B cell (primary cell): ENCODE data around the gene KRTAP9-8. TPM values are rescaled to one million over a fixed set of nuclear protein-coding genes. Genes with fewer than 3 reads are reported as not detected.
A peak's percentile ranks its signal among the peaks of the same experiment; 100 is the strongest.

Experiments
- ATAC-seq: fragments of 200-7000 bp; cut with Tn5 transposase; one replicate; pipeline ENCODE4 v1.10.0; 2021; ENCODE audit warnings: low read depth, mild to moderate bottlenecking, moderate number of reproducible peaks, moderate library complexity
- CTCF ChIA-PET: fragments of 350-600 bp; sonication (Branson Sonifier 250); formaldehyde crosslinking; loops from one replicate; lab custom pipeline; 2021; ENCODE audit warnings: antibody characterized with exemption, inconsistent platforms; lab: Charles Lee
- POLR2A ChIA-PET: fragments of 350-600 bp; sonication (Branson Sonifier 250); formaldehyde crosslinking; loops from one replicate; lab custom pipeline; 2021; ENCODE audit warnings: antibody characterized with exemption; lab: Charles Lee
- DNase-seq: peaks from one replicate; pipeline ENCODE4 v3.0.0; 2013
- H2AFZ ChIP-seq: 2 replicates; pipeline ENCODE4 v1.6.1; 2012; ENCODE audit warnings: mild to moderate bottlenecking, low read depth, low read length; ENCODE audit not compliant: insufficient read depth, poor library complexity, severe bottlenecking
- H3K27ac ChIP-seq, 2 donors: 1 replicate in 1 of 2; 2 replicates in 1 of 2; pipeline ENCODE4 v1.5.1; 2012 to 2013; ENCODE audit warnings: low read length in 2 of 2, mild to moderate bottlenecking in 2 of 2, moderate library complexity in 1 of 2
- H3K27me3 ChIP-seq, 4 experiments: fragments of 200-600 bp in 1 of 4; sonication (generic) in 1 of 4; replicated peaks in 1 of 4; 1 replicate in 2 of 4; 2 replicates in 2 of 4; pipeline versions ENCODE4 v1.6.1 to v1.7.0; 2013 to 2016; ENCODE audit warnings: low read length in 3 of 4, mild to moderate bottlenecking in 2 of 4, mixed read lengths in 1 of 4, moderate library complexity in 1 of 4; ENCODE audit not compliant: insufficient read depth in 4 of 4, control insufficient read depth in 3 of 4; ENCODE audit errors: control extremely low read depth in 1 of 4
- H3K36me3 ChIP-seq, 2 experiments: replicated peaks in 1 of 2; 1 replicate in 1 of 2; 2 replicates in 1 of 2; pipeline versions ENCODE4 v1.6.1 to v1.7.1; 2013; ENCODE audit warnings: low read length in 1 of 2; ENCODE audit not compliant: insufficient read depth in 2 of 2, control insufficient read depth in 1 of 2; ENCODE audit errors: control extremely low read depth in 1 of 2, extremely low read depth in 1 of 2
- H3K4me1 ChIP-seq, 2 donors: fragments of 200-600 bp in 1 of 2; sonication (generic) in 1 of 2; 1 replicate in 1 of 2; 2 replicates in 1 of 2; pipeline versions ENCODE4 v1.5.1 to v1.6.1; 2013 to 2017; ENCODE audit warnings: low read length in 2 of 2; ENCODE audit not compliant: control insufficient read depth in 2 of 2, insufficient read depth in 2 of 2
- H3K4me2 ChIP-seq: replicated peaks from 2 replicates; pipeline ENCODE3; 2012; ENCODE audit warnings: mild to moderate bottlenecking, low read depth, low read length; ENCODE audit not compliant: poor library complexity, severe bottlenecking
- H3K4me3 ChIP-seq, 5 experiments: fragments of 200-600 bp in 1 of 5; sonication (generic) in 1 of 5; 1 replicate in 3 of 5; 2 replicates in 2 of 5; pipeline versions ENCODE4 v1.5.1 to v1.7.0; 2011 to 2016; ENCODE audit warnings: low read length in 4 of 5, mild to moderate bottlenecking in 4 of 5, low read depth in 2 of 5, control low read depth in 1 of 5, moderate library complexity in 1 of 5; ENCODE audit not compliant: insufficient read depth in 1 of 5; ENCODE audit errors: control extremely low read depth in 1 of 5, extremely low read depth in 1 of 5
- H3K79me2 ChIP-seq: fragments of 200-600 bp; sonication (generic); one replicate; pipeline ENCODE4 v1.6.0; 2016; ENCODE audit warnings: low read length; ENCODE audit not compliant: control insufficient read depth, insufficient read depth
- H3K9ac ChIP-seq: fragments of 200-600 bp; sonication (generic); 2 replicates; pipeline ENCODE4 v1.6.1; 2017; ENCODE audit warnings: mild to moderate bottlenecking, low read length, moderate library complexity
- H3K9me3 ChIP-seq, 3 donors: one replicate each; pipeline versions ENCODE4 v1.6.1 to v1.7.1; 2013; ENCODE audit warnings: low read length in 2 of 3; ENCODE audit not compliant: control insufficient read depth in 2 of 3, insufficient read depth in 1 of 3; ENCODE audit errors: control extremely low read depth in 1 of 3
- H4K20me1 ChIP-seq: 2 replicates; pipeline ENCODE4 v1.6.0; 2012; ENCODE audit warnings: mild to moderate bottlenecking, low read length; ENCODE audit not compliant: insufficient read depth, control insufficient read depth, poor library complexity, severe bottlenecking
- H3K27ac Mint-ChIP-seq: one replicate; pipeline ENCODE4 v1.8.0; 2021; ENCODE audit warnings: mixed read lengths
- H3K27me3 Mint-ChIP-seq: one replicate; pipeline ENCODE4 v1.8.0; 2021; ENCODE audit warnings: mixed read lengths
- H3K4me1 Mint-ChIP-seq: one replicate; pipeline ENCODE4 v1.8.0; 2021; ENCODE audit warnings: mixed read lengths
- H3K4me3 Mint-ChIP-seq: one replicate; pipeline ENCODE4 v1.8.0; 2021; ENCODE audit warnings: mixed read lengths
- H3K9me3 Mint-ChIP-seq: one replicate; pipeline ENCODE4 v1.8.0; 2022; ENCODE audit warnings: mixed read lengths; ENCODE audit not compliant: insufficient read depth
- CTCF ChIP-seq: fragments of 200-600 bp; IDR thresholded peaks from one replicate; pipeline ENCODE4 v1.8.0; 2022; ENCODE audit warnings: antibody characterized with exemption, mild to moderate bottlenecking
- EZH2 ChIP-seq: IDR thresholded peaks from 2 replicates; pipeline ENCODE4 v1.6.1; 2012; ENCODE audit warnings: borderline replicate concordance, low read depth, mild to moderate bottlenecking, moderate library complexity, low read length; ENCODE audit not compliant: insufficient read depth, poor library complexity, severe bottlenecking
- WGBS: methylation state at CpG from one replicate; pipeline ENCODE4 v1.1.5; 2013; ENCODE audit warnings: missing lambda C conversion rate; ENCODE audit not compliant: insufficient coverage; 5-methylcytosine and 5-hydroxymethylcytosine counted together
- intact Hi-C: fragments of 100-400 bp; cut with micrococcal nuclease; formaldehyde crosslinking; loops from one replicate; pipeline ENCODE4 v1.10.0; 2022
- polyA plus RNA-seq: library from polyadenylated mRNA; depleted of rRNA; stranded (reverse); fragments of >200 nt; gene quantifications from 2 replicates; pipeline ENCODE4 v1.2.3, GENCODE V29; 2012
- small RNA-seq: library from RNA; depleted of rRNA; stranded (forward); fragments of <200 nt; gene quantifications from one replicate; pipeline ENCODE3, GENCODE V24; 2012; ENCODE audit warnings: low replicate concordance, low read depth; ENCODE audit not compliant: insufficient read length
- total RNA-seq, 2 donors: library from RNA; stranded (reverse); fragments of 120-200 nt in 1 of 2; gene quantifications; 1 replicate in 1 of 2; 2 replicates in 1 of 2; pipeline versions ENCODE4 v1.2.3 to v1.2.4, GENCODE V29; 2013 to 2022

KRTAP9-8 gene
- total and polyA plus RNA-seq, 2 donors (not counting 1 experiment from before 2014, with no cell fraction given) = not detected

GRCh38 chr17:41284546-41284945 lies 46.7 kb downstream of the KRTAP9-8 start:
- ATAC-seq = no peak
- CTCF ChIA-PET = no interaction called here

GRCh38 chr17:41287050-41287449 lies 49.3 kb downstream of the KRTAP9-8 start:
- H3K4me1 Mint-ChIP-seq = peaks cover 4% of the 10 kb centered on the region
- peak; percentile 0 for DNase-seq
- H2AFZ ChIP-seq = no peak overlapping the region
- TF ChIP-seq EZH2 = no peak
- no peak for TF ChIP-seq CTCF
- no peaks in the 10 kb centered on the region for H3K79me2 ChIP-seq
- no peak for ATAC-seq
- H3K27me3 Mint-ChIP-seq = peaks cover 31% of the 10 kb centered on the region
- intact Hi-C loops = no loop called here
- no peak overlapping the region for H3K27ac Mint-ChIP-seq
- H3K27me3 ChIP-seq = no peaks in the 10 kb centered on the region
- H3K4me1 ChIP-seq = peaks cover 0 to 6% of the 10 kb centered on the region in 2 donors
- H3K27ac ChIP-seq = no peak overlapping the region
- H3K9me3 ChIP-seq = no peaks in the 10 kb centered on the region
- no peak overlapping the region for H3K4me3 ChIP-seq
- CTCF ChIA-PET = interaction anchor here (2.1 kb wide), 1 partner anchor 35 kb away, joined by 4 read pairs; no protein-coding TSS in a partner anchor
- 50% methylated on average over 1 of the region's 3 CpGs for WGBS
- H3K4me2 ChIP-seq = no peak overlapping the region
- no peaks in the 10 kb centered on the region for H3K9me3 Mint-ChIP-seq
- H3K4me3 Mint-ChIP-seq = no peak overlapping the region
- no peaks in the 10 kb centered on the region for H4K20me1 ChIP-seq
- no peaks in the 10 kb centered on the region for H3K36me3 ChIP-seq
- POLR2A ChIA-PET = no interaction called here
- no peak overlapping the region for H3K9ac ChIP-seq

More at GRCh38 chr17:41284546-41284945, 46.7 kb downstream of the KRTAP9-8 start:
- Mint-ChIP-seq H3K4me1 (peaks cover 4% of the 10 kb centered on the region), H3K27me3 (peaks cover 30% of the 10 kb centered on the region), H3K27ac (no peak overlapping the region), H3K9me3 (no peaks in the 10 kb centered on the region), H3K4me3 (no peak overlapping the region)
- Histone ChIP-seq H2AFZ (no peak overlapping the region), H3K9ac (no peak overlapping the region), H3K36me3 (no peaks in the 10 kb centered on the region), H3K27me3 (no peaks in the 10 kb centered on the region), H3K79me2 (no peaks in the 10 kb centered on the region), H3K4me3 (no peak overlapping the region), H3K4me1 (peaks cover 0 to 6% of the 10 kb centered on the region in 2 donors), H3K4me2 (no peak overlapping the region), H3K9me3 (no peaks in the 10 kb centered on the region), H4K20me1 (no peaks in the 10 kb centered on the region), H3K27ac (no peak overlapping the region)
- intact Hi-C loops = no loop called here
- TF ChIP-seq CTCF (no peak), EZH2 (no peak)
- DNase-seq = peak; percentile 0
- POLR2A ChIA-PET = no interaction called here
- WGBS = 0% methylated on average over 1 of the region's 2 CpGs

Small RNA genes lying within 50 kb of the gene (small RNA-seq; reads per million reads assigned to genes)
- gene KRTAP9-10P = not detected

Other genes with a start within 250 kb of the KRTAP9-8 start
Only the 30 nearest of the 41 such genes appear.
- not detected in 2 replicates for gene KRTAP2-2, start 182.8 kb upstream of the KRTAP9-8 start, total RNA-seq
- not detected in 2 replicates for gene KRTAP2-2, start 182.8 kb upstream of the KRTAP9-8 start, polyA plus RNA-seq
- gene KRTAP2-3, start 177.9 kb upstream of the KRTAP9-8 start, total RNA-seq = not detected in 2 replicates
- gene KRTAP2-3, start 177.9 kb upstream of the KRTAP9-8 start, polyA plus RNA-seq = not detected in 2 replicates
- not detected in 2 replicates for gene KRTAP2-4, start 172.1 kb upstream of the KRTAP9-8 start, total RNA-seq
- not detected in 2 replicates for gene KRTAP2-4, start 172.1 kb upstream of the KRTAP9-8 start, polyA plus RNA-seq
- not detected in 2 replicates for gene KRTAP4-7, start 153.8 kb upstream of the KRTAP9-8 start, total RNA-seq
- gene KRTAP4-7, start 153.8 kb upstream of the KRTAP9-8 start, polyA plus RNA-seq = not detected in 2 replicates
- not detected in 2 replicates for gene KRTAP4-8, start 139.9 kb upstream of the KRTAP9-8 start, total RNA-seq
- gene KRTAP4-8, start 139.9 kb upstream of the KRTAP9-8 start, polyA plus RNA-seq = not detected in 2 replicates
- not detected in 2 replicates for gene KRTAP4-16, start 135.8 kb upstream of the KRTAP9-8 start, total RNA-seq
- gene KRTAP4-16, start 135.8 kb upstream of the KRTAP9-8 start, polyA plus RNA-seq = not detected in 2 replicates
- not detected in 2 replicates for gene KRTAP4-9, start 132.6 kb upstream of the KRTAP9-8 start, total RNA-seq
- gene KRTAP4-9, start 132.6 kb upstream of the KRTAP9-8 start, polyA plus RNA-seq = not detected in 2 replicates
- not detected in 2 replicates for gene KRTAP4-11, start 119.6 kb upstream of the KRTAP9-8 start, total RNA-seq
- gene KRTAP4-11, start 119.6 kb upstream of the KRTAP9-8 start, polyA plus RNA-seq = not detected in 2 replicates
- not detected in 2 replicates for gene KRTAP4-12, start 113.8 kb upstream of the KRTAP9-8 start, total RNA-seq
- gene KRTAP4-12, start 113.8 kb upstream of the KRTAP9-8 start, polyA plus RNA-seq = 0.12 TPM in 1 of 2 replicates, not detected in the other
- not detected in 2 replicates for gene KRTAP4-6, start 97.5 kb upstream of the KRTAP9-8 start, total RNA-seq
- gene KRTAP4-6, start 97.5 kb upstream of the KRTAP9-8 start, polyA plus RNA-seq = not detected in 2 replicates
- not detected in 2 replicates for gene KRTAP4-5, start 88.2 kb upstream of the KRTAP9-8 start, total RNA-seq
- gene KRTAP4-5, start 88.2 kb upstream of the KRTAP9-8 start, polyA plus RNA-seq = not detected in 2 replicates
- not detected in 2 replicates for gene KRTAP4-4, start 77.3 kb upstream of the KRTAP9-8 start, total RNA-seq
- not detected in 2 replicates for gene KRTAP4-4, start 77.3 kb upstream of the KRTAP9-8 start, polyA plus RNA-seq
- not detected in 2 replicates for gene KRTAP4-3, start 69.8 kb upstream of the KRTAP9-8 start, total RNA-seq
- not detected in 2 replicates for gene KRTAP4-3, start 69.8 kb upstream of the KRTAP9-8 start, polyA plus RNA-seq
- gene KRTAP4-2, start 59.8 kb upstream of the KRTAP9-8 start, total RNA-seq = not detected in 2 replicates
- not detected in 2 replicates for gene KRTAP4-2, start 59.8 kb upstream of the KRTAP9-8 start, polyA plus RNA-seq
- gene KRTAP4-1, start 53.1 kb upstream of the KRTAP9-8 start, total RNA-seq = not detected in 2 replicates
- not detected in 2 replicates for gene KRTAP4-1, start 53.1 kb upstream of the KRTAP9-8 start, polyA plus RNA-seq
- not detected in 2 replicates for gene KRTAP9-1, start 48.1 kb upstream of the KRTAP9-8 start, total RNA-seq
- not detected in 2 replicates for gene KRTAP9-1, start 48.1 kb upstream of the KRTAP9-8 start, polyA plus RNA-seq
- gene KRTAP9-2, start 11.4 kb upstream of the KRTAP9-8 start, total RNA-seq = not detected in 2 replicates
- gene KRTAP9-2, start 11.4 kb upstream of the KRTAP9-8 start, polyA plus RNA-seq = not detected in 2 replicates
- gene KRTAP9-3, start 5.5 kb upstream of the KRTAP9-8 start, total RNA-seq = not detected in 2 replicates
- not detected in 2 replicates for gene KRTAP9-3, start 5.5 kb upstream of the KRTAP9-8 start, polyA plus RNA-seq
- gene KRTAP9-4, start 11.7 kb downstream of the KRTAP9-8 start, total RNA-seq = not detected in 2 replicates
- not detected in 2 replicates for gene KRTAP9-4, start 11.7 kb downstream of the KRTAP9-8 start, polyA plus RNA-seq
- gene KRTAP9-9, start 17.4 kb downstream of the KRTAP9-8 start, total RNA-seq = not detected in 2 replicates
- gene KRTAP9-9, start 17.4 kb downstream of the KRTAP9-8 start, polyA plus RNA-seq = not detected in 2 replicates
- gene KRTAP9-6, start 27.4 kb downstream of the KRTAP9-8 start, total RNA-seq = not detected in 2 replicates
- not detected in 2 replicates for gene KRTAP9-6, start 27.4 kb downstream of the KRTAP9-8 start, polyA plus RNA-seq
- gene KRTAP9-7, start 37.7 kb downstream of the KRTAP9-8 start, total RNA-seq = not detected in 2 replicates
- gene KRTAP9-7, start 37.7 kb downstream of the KRTAP9-8 start, polyA plus RNA-seq = not detected in 2 replicates
- gene KRTAP29-1, start 64.9 kb downstream of the KRTAP9-8 start, total RNA-seq = not detected in 2 replicates
- gene KRTAP29-1, start 64.9 kb downstream of the KRTAP9-8 start, polyA plus RNA-seq = 0.43 TPM in 1 of 2 replicates, not detected in the other
- gene KRTAP16-1, start 71.3 kb downstream of the KRTAP9-8 start, total RNA-seq = not detected in 2 replicates
- 0.16 and 0.20 TPM in 2 replicates for gene KRTAP16-1, start 71.3 kb downstream of the KRTAP9-8 start, polyA plus RNA-seq
- not detected in 2 replicates for gene KRTAP17-1, start 77.7 kb downstream of the KRTAP9-8 start, total RNA-seq
- not detected in 2 replicates for gene KRTAP17-1, start 77.7 kb downstream of the KRTAP9-8 start, polyA plus RNA-seq
- not detected in 2 replicates for gene KRT33A, start 112.8 kb downstream of the KRTAP9-8 start, total RNA-seq
- gene KRT33A, start 112.8 kb downstream of the KRTAP9-8 start, polyA plus RNA-seq = not detected in 2 replicates
- not detected in 2 replicates for gene KRT33B, start 131.8 kb downstream of the KRTAP9-8 start, total RNA-seq
- gene KRT33B, start 131.8 kb downstream of the KRTAP9-8 start, polyA plus RNA-seq = not detected in 2 replicates
- gene KRT34, start 144.3 kb downstream of the KRTAP9-8 start, total RNA-seq = not detected in 2 replicates
- not detected in 2 replicates for gene KRT34, start 144.3 kb downstream of the KRTAP9-8 start, polyA plus RNA-seq
- not detected in 2 replicates for gene KRT31, start 159.6 kb downstream of the KRTAP9-8 start, total RNA-seq
- gene KRT31, start 159.6 kb downstream of the KRTAP9-8 start, polyA plus RNA-seq = not detected in 2 replicates
- not detected in 2 replicates for gene KRT37, start 186.6 kb downstream of the KRTAP9-8 start, total RNA-seq
- gene KRT37, start 186.6 kb downstream of the KRTAP9-8 start, polyA plus RNA-seq = not detected in 2 replicates